GM08714 (cell line): ENCODE measurements around the gene SFXN5.

Experiments used
- H3K4me3 ChIP-seq: fragments of 200-500 bp; sonication (Bioruptor generic); 2 replicates; pipeline ENCODE4 v1.5.1; 2014; ENCODE audit warnings: mild to moderate bottlenecking, low read length, inconsistent platforms
- ZNF274 ChIP-seq: IDR thresholded peaks from 2 replicates; pipeline ENCODE4 v1.6.1; 2012; ENCODE audit warnings: mild to moderate bottlenecking, low read depth, low read length

SFXN5 gene

GRCh38 chr2:72998234-72998651 is 73.3 kb downstream of the SFXN5 start:
- H3K4me3 ChIP-seq, result no peak overlapping the region
- TF ChIP-seq ZNF274, result no peak

GRCh38 chr2:72996117-72996502 is 75.4 kb downstream of the SFXN5 start:
- no peak for TF ChIP-seq ZNF274

GRCh38 chr2:72995430-72996116 is 75.9 kb downstream of the SFXN5 start:
- H3K4me3 ChIP-seq, result no peak overlapping the region
- no peak for TF ChIP-seq ZNF274

More at GRCh38 chr2:72996117-72996502, 75.4 kb downstream of the SFXN5 start:
- no peak overlapping the region for H3K4me3 ChIP-seq

- no peak for TF ChIP-seq ZNF274
- no peak overlapping the region for H3K4me3 ChIP-seq
These were observed 76.5 kb downstream of the SFXN5 start for GRCh38 chr2:72994991-72995380.

GRCh38 chr2:72994282-72994990 is 77.1 kb downstream of the SFXN5 start:
- H3K4me3 ChIP-seq, result no peak overlapping the region
- no peak for TF ChIP-seq ZNF274

- no peak for TF ChIP-seq ZNF274
These were observed 77.6 kb downstream of the SFXN5 start for GRCh38 chr2:72993933-72994280.

GRCh38 chr2:72993147-72993932 is 78.2 kb downstream of the SFXN5 start:
- H3K4me3 ChIP-seq, result no peak overlapping the region
- no peak for TF ChIP-seq ZNF274

More at GRCh38 chr2:72993933-72994280, 77.6 kb downstream of the SFXN5 start:
- no peak overlapping the region for H3K4me3 ChIP-seq

- no peak overlapping the region for H3K4me3 ChIP-seq
- TF ChIP-seq ZNF274, result no peak
These were observed 78.8 kb downstream of the SFXN5 start for GRCh38 chr2:72992734-72993102.

GRCh38 chr2:72991980-72992733 is 79.4 kb downstream of the SFXN5 start:
- no peak for TF ChIP-seq ZNF274
- no peak overlapping the region for H3K4me3 ChIP-seq

GRCh38 chr2:72991439-72991725 is 80.1 kb downstream of the SFXN5 start:
- no peak for TF ChIP-seq ZNF274

GRCh38 chr2:72990695-72991438 is 80.6 kb downstream of the SFXN5 start:
- no peak for TF ChIP-seq ZNF274
- H3K4me3 ChIP-seq, result no peak overlapping the region

More at GRCh38 chr2:72991439-72991725, 80.1 kb downstream of the SFXN5 start:
- no peak overlapping the region for H3K4me3 ChIP-seq

- no peak for TF ChIP-seq ZNF274
- H3K4me3 ChIP-seq, result no peak overlapping the region
These were observed 81.5 kb downstream of the SFXN5 start for GRCh38 chr2:72989770-72990556.

- no peak for TF ChIP-seq ZNF274
- no peak overlapping the region for H3K4me3 ChIP-seq
These were observed 82.7 kb downstream of the SFXN5 start for GRCh38 chr2:72988726-72989273.
